Glutamatergic neuron (in vitro differentiated cells): Measurements from ENCODE around the gene TEX2. TPM values are rescaled to one million over a fixed set of nuclear protein-coding genes. Genes with fewer than 3 reads are reported as not detected.

Source experiments
- DNase-seq: peaks from one replicate; pipeline ENCODE4 v3.0.0; 2022
- H3K27ac Mint-ChIP-seq: one replicate; pipeline ENCODE4 v1.8.0; 2020; ENCODE audit warnings: mild to moderate bottlenecking, mixed read lengths, inconsistent platforms; ENCODE audit not compliant: unreplicated experiment
- H3K27me3 Mint-ChIP-seq: one replicate; pipeline ENCODE4 v1.8.0; 2020; ENCODE audit warnings: mild to moderate bottlenecking, moderate library complexity, mixed read lengths, inconsistent platforms; ENCODE audit not compliant: unreplicated experiment
- H3K36me3 Mint-ChIP-seq: one replicate; pipeline ENCODE4 v1.8.0; 2020; ENCODE audit warnings: mild to moderate bottlenecking, mixed read lengths, inconsistent platforms; ENCODE audit not compliant: unreplicated experiment
- H3K4me1 Mint-ChIP-seq: one replicate; pipeline ENCODE4 v1.8.0; 2020; ENCODE audit warnings: mild to moderate bottlenecking, low read depth, mixed read lengths, inconsistent platforms; ENCODE audit not compliant: unreplicated experiment
- H3K4me3 Mint-ChIP-seq: one replicate; pipeline ENCODE4 v1.8.0; 2020; ENCODE audit warnings: mild to moderate bottlenecking, mixed read lengths, inconsistent platforms; ENCODE audit not compliant: unreplicated experiment
- H3K9me3 Mint-ChIP-seq: one replicate; pipeline ENCODE4 v1.8.0; 2020; ENCODE audit warnings: mild to moderate bottlenecking, moderate library complexity, mixed read lengths, inconsistent platforms; ENCODE audit not compliant: unreplicated experiment
- CTCF ChIP-seq: fragments of 200-600 bp; sonication (generic); IDR thresholded peaks from one replicate; pipeline ENCODE4 v1.5.0; 2021; ENCODE audit not compliant: partially characterized antibody, unreplicated experiment
- total RNA-seq: library from RNA; stranded (reverse); fragmentation: NEBNext Ultra II Directional; extraction: Animal tissue kit (Norgen Biotek cat#: 25700); gene quantifications from one replicate; pipeline ENCODE4 v1.2.1, GENCODE V29; 2021; ENCODE audit not compliant: unreplicated experiment

The TEX2 gene
- total RNA-seq, 1 donor from 2014 or later = 11.7 TPM

- Mint-ChIP-seq H3K27ac (no peak overlapping the region), H3K27me3 (no peaks in the 10 kb centered on the region), H3K4me1 (no peaks in the 10 kb centered on the region), H3K9me3 (no peaks in the 10 kb centered on the region), H3K4me3 (no peak overlapping the region), H3K36me3 (peaks cover 7% of the 10 kb centered on the region)
- TF ChIP-seq CTCF = peak; percentile 59
- no peak for DNase-seq
These were observed 28.3 kb upstream of the TEX2 start for GRCh38 chr17:64291268-64291851.

DNA sequence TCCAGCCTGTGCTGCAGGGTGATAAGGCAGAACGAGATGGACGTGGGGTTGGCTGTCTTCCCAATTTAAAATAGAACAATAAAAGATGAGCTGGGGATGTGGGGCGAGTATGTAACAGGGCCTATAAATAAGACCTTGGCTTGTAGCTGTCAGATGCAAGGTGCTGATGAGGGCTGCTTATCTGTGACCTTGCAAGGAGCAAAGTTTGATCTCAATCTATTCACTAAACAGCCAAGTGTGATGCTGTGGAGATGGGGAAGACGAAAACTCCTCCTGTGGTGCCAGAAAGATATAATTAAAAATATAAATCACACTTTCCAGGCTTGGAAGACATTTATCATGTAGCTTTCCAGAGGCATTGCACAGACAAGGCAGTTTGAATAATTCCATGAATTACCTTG lies 26.7 kb upstream of the TEX2 start:
- DNase-seq = no peak
- TF ChIP-seq CTCF = no peak
- Mint-ChIP-seq H3K9me3 (no peaks in the 10 kb centered on the region), H3K27ac (no peak overlapping the region), H3K27me3 (no peaks in the 10 kb centered on the region), H3K4me1 (no peaks in the 10 kb centered on the region), H3K36me3 (peaks cover 7% of the 10 kb centered on the region), H3K4me3 (no peak overlapping the region)

- H3K27ac Mint-ChIP-seq = no peak overlapping the region
- no peak for DNase-seq
- H3K9me3 Mint-ChIP-seq = peaks cover under 1% of the 10 kb centered on the region
- TF ChIP-seq CTCF = no peak
- H3K4me3 Mint-ChIP-seq = no peak overlapping the region
- H3K36me3 Mint-ChIP-seq = no peaks in the 10 kb centered on the region
- H3K4me1 Mint-ChIP-seq = peaks cover 3% of the 10 kb centered on the region
- H3K27me3 Mint-ChIP-seq = no peaks in the 10 kb centered on the region
These were observed 19.7 kb upstream of the TEX2 start for GRCh38 chr17:64282753-64283080.

DNA sequence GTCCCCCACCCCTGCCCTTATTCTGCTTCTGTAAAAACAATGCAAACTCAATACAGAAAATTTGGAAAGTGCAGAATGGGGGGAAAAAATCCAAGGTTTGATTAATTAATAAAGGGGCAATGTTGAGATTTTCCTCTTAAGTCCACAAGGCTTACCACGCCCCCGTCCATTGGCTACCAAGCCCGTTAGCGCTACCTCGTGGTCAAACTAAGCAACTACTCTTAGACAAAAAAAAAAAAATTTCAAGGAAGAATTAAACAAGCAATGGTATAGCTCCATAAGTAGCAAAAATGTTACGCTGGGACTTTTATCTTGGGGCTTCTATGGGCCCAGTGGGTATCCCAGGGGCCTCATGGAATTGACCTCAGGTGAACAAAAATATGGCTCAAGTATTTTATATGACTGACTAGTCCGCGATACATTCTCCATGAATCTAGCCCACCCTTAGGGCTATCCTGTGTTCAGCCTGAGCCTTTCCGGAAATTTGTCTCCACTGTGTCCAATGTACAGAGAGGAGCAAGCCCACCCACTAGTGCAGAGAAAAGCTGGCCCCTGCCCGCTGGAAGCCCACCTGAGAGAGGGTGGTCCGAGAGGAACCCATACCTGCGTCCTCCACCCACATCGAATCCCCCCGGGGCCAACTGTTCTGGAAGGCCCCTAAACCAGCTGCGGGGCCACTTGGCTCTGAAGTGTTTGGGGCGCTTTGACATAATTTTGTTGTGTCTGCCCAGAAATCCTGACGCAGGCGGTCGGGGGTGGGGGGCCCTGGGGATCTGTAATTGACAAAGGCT lies 19.1 kb upstream of the TEX2 start:
- H3K36me3 Mint-ChIP-seq = no peaks in the 10 kb centered on the region
- TF ChIP-seq CTCF = peak; percentile 78
- H3K27me3 Mint-ChIP-seq = no peaks in the 10 kb centered on the region
- DNase-seq = peak; percentile 56
- H3K4me1 Mint-ChIP-seq = peaks cover 3% of the 10 kb centered on the region
- no peak overlapping the region for H3K27ac Mint-ChIP-seq
- H3K9me3 Mint-ChIP-seq = peaks cover 2% of the 10 kb centered on the region
- H3K4me3 Mint-ChIP-seq = no peak overlapping the region

DNA sequence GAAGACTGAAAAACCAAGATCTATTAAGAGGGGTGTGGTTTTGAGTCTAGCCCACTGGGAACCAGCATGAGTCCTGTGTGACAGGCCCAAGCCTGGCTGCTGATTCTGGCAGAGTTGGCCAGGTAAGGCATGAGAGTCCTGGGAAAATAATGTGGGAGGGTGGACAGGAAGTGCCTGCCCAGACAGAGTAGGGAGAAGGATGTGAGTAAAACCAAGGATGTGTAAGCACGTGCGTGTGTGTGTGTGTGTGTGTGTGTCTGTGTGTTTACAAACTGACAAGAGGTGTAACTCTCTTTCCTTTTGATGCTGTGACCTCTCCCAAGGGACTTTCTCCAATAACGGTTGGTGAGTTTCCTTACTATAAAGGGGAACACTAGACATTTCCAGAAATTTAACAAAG lies 15.6 kb upstream of the TEX2 start:
- DNase-seq = no peak
- peaks cover 2% of the 10 kb centered on the region for H3K9me3 Mint-ChIP-seq
- peaks cover 3% of the 10 kb centered on the region for H3K4me1 Mint-ChIP-seq
- no peaks in the 10 kb centered on the region for H3K36me3 Mint-ChIP-seq
- H3K27ac Mint-ChIP-seq = no peak overlapping the region
- H3K27me3 Mint-ChIP-seq = no peaks in the 10 kb centered on the region
- no peak overlapping the region for H3K4me3 Mint-ChIP-seq
- no peak for TF ChIP-seq CTCF
